Liver (tissue), 9 donors: Measurements from ENCODE around the gene GALNTL6. TPM values are rescaled to one million over a fixed set of nuclear protein-coding genes. Genes with fewer than 3 reads are reported as not detected.

ENCODE experiments used
- DNase-seq: peaks from one replicate; pipeline ENCODE4 v3.0.0-alpha.2; 2017; ENCODE audit warnings: low spot score
- H3K27ac ChIP-seq, 2 donors: one replicate each; pipeline ENCODE4 v1.7.0; 2013; ENCODE audit warnings: inconsistent platforms in 2 of 2, low read length in 2 of 2, control low read depth in 1 of 2, low read depth in 1 of 2, mild to moderate bottlenecking in 1 of 2
- H3K27me3 ChIP-seq, 4 donors: one replicate each; pipeline versions ENCODE4 v1.6.1 to v1.7.0; 2013; ENCODE audit warnings: low read length in 3 of 4, inconsistent platforms in 1 of 4, mild to moderate bottlenecking in 1 of 4, moderate library complexity in 1 of 4; ENCODE audit not compliant: control insufficient read depth in 4 of 4, insufficient read depth in 4 of 4
- H3K36me3 ChIP-seq, 4 donors: one replicate each; pipeline versions ENCODE4 v1.6.1 to v1.7.0; 2013; ENCODE audit warnings: low read length in 3 of 4, mild to moderate bottlenecking in 3 of 4, low read depth in 1 of 4, moderate library complexity in 1 of 4; ENCODE audit not compliant: control insufficient read depth in 4 of 4, insufficient read depth in 3 of 4
- H3K4me1 ChIP-seq, 4 donors: one replicate each; pipeline versions ENCODE4 v1.6.1 to v1.7.0; 2013; ENCODE audit warnings: low read length in 3 of 4, mild to moderate bottlenecking in 3 of 4, moderate library complexity in 1 of 4; ENCODE audit not compliant: control insufficient read depth in 4 of 4, insufficient read depth in 4 of 4
- H3K4me3 ChIP-seq, 3 donors: one replicate each; pipeline versions ENCODE4 v1.6.1 to v1.7.0; 2013; ENCODE audit warnings: low read length in 3 of 3, control low read depth in 1 of 3, low read depth in 1 of 3, mild to moderate bottlenecking in 1 of 3
- H3K9ac ChIP-seq, 2 donors: one replicate each; pipeline ENCODE4 v1.7.0; 2013; ENCODE audit warnings: low read length in 2 of 2, mild to moderate bottlenecking in 2 of 2, moderate library complexity in 2 of 2, control low read depth in 1 of 2, low read depth in 1 of 2
- H3K9me3 ChIP-seq, 4 donors: one replicate each; pipeline versions ENCODE4 v1.6.1 to v1.7.0; 2013; ENCODE audit warnings: low read length in 3 of 4; ENCODE audit not compliant: control insufficient read depth in 4 of 4
- EGR1 ChIP-seq, 2 donors: IDR thresholded peaks; 2 replicates each; pipeline ENCODE4 v1.6.1; 2016 to 2018; ENCODE audit warnings: antibody characterized with exemption in 2 of 2, low read depth in 2 of 2
- FOXA1 ChIP-seq: IDR thresholded peaks from 2 replicates; pipeline ENCODE4 v1.6.1; 2016; ENCODE audit warnings: antibody characterized with exemption
- FOXA2 ChIP-seq: IDR thresholded peaks from 2 replicates; pipeline ENCODE4 v1.6.1; 2016; ENCODE audit warnings: antibody characterized with exemption
- GABPA ChIP-seq, 2 donors: IDR thresholded peaks in 1 of 2; conservative IDR thresholded peaks in 1 of 2; 2 replicates each; pipeline ENCODE4 v1.6.1; 2016; ENCODE audit warnings: antibody characterized with exemption in 2 of 2, mild to moderate bottlenecking in 1 of 2, moderate library complexity in 1 of 2
- HNF4A ChIP-seq, 2 donors: conservative IDR thresholded peaks; 2 replicates each; pipeline ENCODE4 v1.6.1; 2016; ENCODE audit warnings: antibody characterized with exemption in 2 of 2, mild to moderate bottlenecking in 2 of 2
- HNF4G ChIP-seq: IDR thresholded peaks from 2 replicates; pipeline ENCODE4 v1.6.1; 2016; ENCODE audit warnings: antibody characterized with exemption
- JUND ChIP-seq, 2 donors: IDR thresholded peaks; 2 replicates each; pipeline ENCODE4 v1.6.1; 2016; ENCODE audit warnings: antibody characterized with exemption in 2 of 2
- NR2F2 ChIP-seq: IDR thresholded peaks from 2 replicates; pipeline ENCODE4 v1.6.1; 2016; ENCODE audit warnings: antibody characterized with exemption
- RAD21 ChIP-seq, 2 donors: IDR thresholded peaks; 2 replicates each; pipeline ENCODE4 v1.6.1; 2016; ENCODE audit warnings: antibody characterized with exemption in 2 of 2, mild to moderate bottlenecking in 2 of 2
- RXRA ChIP-seq, 2 donors: IDR thresholded peaks; 2 replicates each; pipeline ENCODE4 v1.6.1; 2017 to 2018; ENCODE audit warnings: antibody characterized with exemption in 2 of 2, mild to moderate bottlenecking in 1 of 2
- SP1 ChIP-seq: IDR thresholded peaks from 2 replicates; pipeline ENCODE4 v1.6.1; 2018; ENCODE audit warnings: antibody characterized with exemption, mild to moderate bottlenecking
- YY1 ChIP-seq: IDR thresholded peaks from 2 replicates; pipeline ENCODE4 v1.6.1; 2016; ENCODE audit warnings: antibody characterized with exemption, mild to moderate bottlenecking
- WGBS: extraction: QIAGEN DNeasy Blood & Tissue Kit; methylation state at CpG from one replicate; pipeline ENCODE4 v1.1.7; 2013; 5-methylcytosine and 5-hydroxymethylcytosine counted together
- polyA plus RNA-seq, 2 donors: library from polyadenylated mRNA; stranded (reverse) in 1 of 2; unstranded in 1 of 2; fragments of 200-250 nt in 1 of 2; fragments of >200 nt in 1 of 2; fragmentation: Nextera tagmentation in 1 of 2; extraction: Ambion mirVana in 1 of 2; gene quantifications; one replicate each; pipeline versions ENCODE4 v1.2.1 to v1.2.3, GENCODE V29; 2013 to 2015
- total RNA-seq, 2 donors: library from RNA; depleted of rRNA; stranded (reverse); fragments of >200 nt; gene quantifications; one replicate each; pipeline ENCODE4 v1.2.3, GENCODE V29; 2014
- TF ChIP-seq, protein P1 (sequence below): IDR thresholded peaks from 2 replicates; pipeline ENCODE4 v1.6.1; 2016; ENCODE audit warnings: antibody characterized with exemption
- TF ChIP-seq, protein P2 (sequence below): IDR thresholded peaks from 2 replicates; pipeline ENCODE4 v1.6.1; 2016; ENCODE audit warnings: antibody characterized with exemption, mild to moderate bottlenecking
- TF ChIP-seq, protein P3 (sequence below): IDR thresholded peaks from 2 replicates; pipeline ENCODE4 v1.6.1; 2016; ENCODE audit warnings: antibody characterized with exemption
- TF ChIP-seq, protein P4 (sequence below): fragments of 150-350 bp; IDR thresholded peaks from 2 replicates; pipeline ENCODE4 v1.5.1; 2017; ENCODE audit warnings: improper control_type of control experiment, low read depth, low read length; ENCODE audit not compliant: missing input control
- TF ChIP-seq, protein P5 (sequence below): IDR thresholded peaks from 2 replicates; pipeline ENCODE4 v1.6.1; 2016; ENCODE audit warnings: antibody characterized with exemption
- donor health status: healthy.
- donor health status: healthy.
- donor health status: healthy.
- donor health status: healthy.
- donor health status: healthy.

The GALNTL6 gene
- total and polyA plus RNA-seq, 4 donors = 0.06 to 0.08 TPM; not detected in 2

DNA sequence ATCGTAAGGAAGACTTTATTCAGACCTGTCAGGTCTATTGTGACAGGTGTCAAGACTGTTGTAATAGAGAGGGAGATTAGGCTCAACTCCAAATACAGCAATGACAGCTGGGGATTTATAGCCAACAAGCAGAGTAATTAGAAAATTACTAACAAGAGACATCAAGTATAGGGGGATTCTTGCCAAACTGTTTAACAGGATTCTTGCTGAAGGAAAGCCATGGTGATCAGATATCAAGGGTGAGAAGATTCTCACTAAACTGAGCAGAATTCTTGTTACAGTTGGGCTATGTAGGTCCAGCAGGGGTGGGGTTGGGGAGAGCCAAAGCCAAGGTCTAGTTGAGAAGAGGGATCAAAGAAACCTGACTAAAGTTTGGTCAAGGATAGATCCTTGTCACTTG, 894.4 kb downstream of the GALNTL6 start:
- H3K27ac ChIP-seq = no peak overlapping the region
- peaks cover 0 to 6% (median 2%) of the 10 kb centered on the region in 4 donors for H3K9me3 ChIP-seq
- no peaks in the 10 kb centered on the region for H3K27me3 ChIP-seq
- no peaks in the 10 kb centered on the region for H3K4me1 ChIP-seq
- no peak overlapping the region for H3K4me3 ChIP-seq
- H3K36me3 ChIP-seq = no peaks in the 10 kb centered on the region
- WGBS = 83% methylated on average over 1 of the region's 1 CpG
- DNase-seq = no peak
- no peak overlapping the region for H3K9ac ChIP-seq
- TF ChIP-seq GABPA (IDR thresholded peaks at IDR 0.05 in 1 of 2, conservative IDR thresholded peaks at IDR 0.05 in 1 of 2) (no peak), NR2F2 (no peak), FOXA2 (no peak), RXRA (IDR thresholded peaks at IDR 0.05) (no peak), HNF4G (no peak), HNF4A (conservative IDR thresholded peaks at IDR 0.05) (no peak), EGR1 (IDR thresholded peaks at IDR 0.05; ENCODE audit: low read depth in 2 of 2) (no peak), JUND (IDR thresholded peaks at IDR 0.05) (no peak), SP1 (no peak), YY1 (no peak), RAD21 (IDR thresholded peaks at IDR 0.05) (no peak), FOXA1 (no peak)
- TF ChIP-seq, protein P1, sequence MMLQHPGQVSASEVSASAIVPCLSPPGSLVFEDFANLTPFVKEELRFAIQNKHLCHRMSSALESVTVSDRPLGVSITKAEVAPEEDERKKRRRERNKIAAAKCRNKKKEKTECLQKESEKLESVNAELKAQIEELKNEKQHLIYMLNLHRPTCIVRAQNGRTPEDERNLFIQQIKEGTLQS = no peak
- TF ChIP-seq, protein P2, sequence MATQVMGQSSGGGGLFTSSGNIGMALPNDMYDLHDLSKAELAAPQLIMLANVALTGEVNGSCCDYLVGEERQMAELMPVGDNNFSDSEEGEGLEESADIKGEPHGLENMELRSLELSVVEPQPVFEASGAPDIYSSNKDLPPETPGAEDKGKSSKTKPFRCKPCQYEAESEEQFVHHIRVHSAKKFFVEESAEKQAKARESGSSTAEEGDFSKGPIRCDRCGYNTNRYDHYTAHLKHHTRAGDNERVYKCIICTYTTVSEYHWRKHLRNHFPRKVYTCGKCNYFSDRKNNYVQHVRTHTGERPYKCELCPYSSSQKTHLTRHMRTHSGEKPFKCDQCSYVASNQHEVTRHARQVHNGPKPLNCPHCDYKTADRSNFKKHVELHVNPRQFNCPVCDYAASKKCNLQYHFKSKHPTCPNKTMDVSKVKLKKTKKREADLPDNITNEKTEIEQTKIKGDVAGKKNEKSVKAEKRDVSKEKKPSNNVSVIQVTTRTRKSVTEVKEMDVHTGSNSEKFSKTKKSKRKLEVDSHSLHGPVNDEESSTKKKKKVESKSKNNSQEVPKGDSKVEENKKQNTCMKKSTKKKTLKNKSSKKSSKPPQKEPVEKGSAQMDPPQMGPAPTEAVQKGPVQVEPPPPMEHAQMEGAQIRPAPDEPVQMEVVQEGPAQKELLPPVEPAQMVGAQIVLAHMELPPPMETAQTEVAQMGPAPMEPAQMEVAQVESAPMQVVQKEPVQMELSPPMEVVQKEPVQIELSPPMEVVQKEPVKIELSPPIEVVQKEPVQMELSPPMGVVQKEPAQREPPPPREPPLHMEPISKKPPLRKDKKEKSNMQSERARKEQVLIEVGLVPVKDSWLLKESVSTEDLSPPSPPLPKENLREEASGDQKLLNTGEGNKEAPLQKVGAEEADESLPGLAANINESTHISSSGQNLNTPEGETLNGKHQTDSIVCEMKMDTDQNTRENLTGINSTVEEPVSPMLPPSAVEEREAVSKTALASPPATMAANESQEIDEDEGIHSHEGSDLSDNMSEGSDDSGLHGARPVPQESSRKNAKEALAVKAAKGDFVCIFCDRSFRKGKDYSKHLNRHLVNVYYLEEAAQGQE = no peak
- TF ChIP-seq, protein P3, sequence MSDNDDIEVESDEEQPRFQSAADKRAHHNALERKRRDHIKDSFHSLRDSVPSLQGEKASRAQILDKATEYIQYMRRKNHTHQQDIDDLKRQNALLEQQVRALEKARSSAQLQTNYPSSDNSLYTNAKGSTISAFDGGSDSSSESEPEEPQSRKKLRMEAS = no peak
- TF ChIP-seq, protein P4, sequence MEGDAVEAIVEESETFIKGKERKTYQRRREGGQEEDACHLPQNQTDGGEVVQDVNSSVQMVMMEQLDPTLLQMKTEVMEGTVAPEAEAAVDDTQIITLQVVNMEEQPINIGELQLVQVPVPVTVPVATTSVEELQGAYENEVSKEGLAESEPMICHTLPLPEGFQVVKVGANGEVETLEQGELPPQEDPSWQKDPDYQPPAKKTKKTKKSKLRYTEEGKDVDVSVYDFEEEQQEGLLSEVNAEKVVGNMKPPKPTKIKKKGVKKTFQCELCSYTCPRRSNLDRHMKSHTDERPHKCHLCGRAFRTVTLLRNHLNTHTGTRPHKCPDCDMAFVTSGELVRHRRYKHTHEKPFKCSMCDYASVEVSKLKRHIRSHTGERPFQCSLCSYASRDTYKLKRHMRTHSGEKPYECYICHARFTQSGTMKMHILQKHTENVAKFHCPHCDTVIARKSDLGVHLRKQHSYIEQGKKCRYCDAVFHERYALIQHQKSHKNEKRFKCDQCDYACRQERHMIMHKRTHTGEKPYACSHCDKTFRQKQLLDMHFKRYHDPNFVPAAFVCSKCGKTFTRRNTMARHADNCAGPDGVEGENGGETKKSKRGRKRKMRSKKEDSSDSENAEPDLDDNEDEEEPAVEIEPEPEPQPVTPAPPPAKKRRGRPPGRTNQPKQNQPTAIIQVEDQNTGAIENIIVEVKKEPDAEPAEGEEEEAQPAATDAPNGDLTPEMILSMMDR = no peak
- TF ChIP-seq, protein P5, sequence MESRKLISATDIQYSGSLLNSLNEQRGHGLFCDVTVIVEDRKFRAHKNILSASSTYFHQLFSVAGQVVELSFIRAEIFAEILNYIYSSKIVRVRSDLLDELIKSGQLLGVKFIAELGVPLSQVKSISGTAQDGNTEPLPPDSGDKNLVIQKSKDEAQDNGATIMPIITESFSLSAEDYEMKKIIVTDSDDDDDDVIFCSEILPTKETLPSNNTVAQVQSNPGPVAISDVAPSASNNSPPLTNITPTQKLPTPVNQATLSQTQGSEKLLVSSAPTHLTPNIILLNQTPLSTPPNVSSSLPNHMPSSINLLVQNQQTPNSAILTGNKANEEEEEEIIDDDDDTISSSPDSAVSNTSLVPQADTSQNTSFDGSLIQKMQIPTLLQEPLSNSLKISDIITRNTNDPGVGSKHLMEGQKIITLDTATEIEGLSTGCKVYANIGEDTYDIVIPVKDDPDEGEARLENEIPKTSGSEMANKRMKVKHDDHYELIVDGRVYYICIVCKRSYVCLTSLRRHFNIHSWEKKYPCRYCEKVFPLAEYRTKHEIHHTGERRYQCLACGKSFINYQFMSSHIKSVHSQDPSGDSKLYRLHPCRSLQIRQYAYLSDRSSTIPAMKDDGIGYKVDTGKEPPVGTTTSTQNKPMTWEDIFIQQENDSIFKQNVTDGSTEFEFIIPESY = no peak
